HG02798 (cell line): ENCODE measurements around the gene UPB1.
"Not testable (repeated sequence)": the region's sequence is repeated elsewhere in the genome, so short reads cannot be mapped to it uniquely, and the experiment has no call there.

Experiments
- ATAC-seq: cut with Tn5 transposase; IDR thresholded peaks from one replicate; pipeline ENCODE4 v1.9.1; 2021; ENCODE audit warnings: mild to moderate bottlenecking; ENCODE audit not compliant: unreplicated experiment, poor library complexity

Gene UPB1

GRCh38 chr22:24474649-24475255 lies 20.4 kb upstream of the UPB1 start:
- no peak for ATAC-seq

GRCh38 chr22:24481641-24482040 lies 13.5 kb upstream of the UPB1 start:
- ATAC-seq, result no peak

- ATAC-seq, result no peak
Measured at GRCh38 chr22:24482575-24482974, 12.6 kb upstream of the UPB1 start.

- ATAC-seq, result no peak
Measured at GRCh38 chr22:24482998-24483397, 12.1 kb upstream of the UPB1 start.

GRCh38 chr22:24483976-24484545 lies 11.1 kb upstream of the UPB1 start:
- ATAC-seq, result no peak

- ATAC-seq, result no peak
Measured at GRCh38 chr22:24485170-24485569, 10.0 kb upstream of the UPB1 start.

- no peak for ATAC-seq
Measured at GRCh38 chr22:24485608-24486007, 9.5 kb upstream of the UPB1 start.

- no peak for ATAC-seq
Measured at GRCh38 chr22:24486501-24486921, 8.6 kb upstream of the UPB1 start.

GRCh38 chr22:24489011-24489410 lies 6.1 kb upstream of the UPB1 start:
- no peak for ATAC-seq

- ATAC-seq, result not testable (repeated sequence)
Measured at GRCh38 chr22:24489434-24489833, 5.7 kb upstream of the UPB1 start.

- ATAC-seq, result no peak
Measured at GRCh38 chr22:24492391-24492790, 2.7 kb upstream of the UPB1 start.

GRCh38 chr22:24494167-24494527 lies 985 bp upstream of the UPB1 start:
- no peak for ATAC-seq

- ATAC-seq, result no peak
Measured at GRCh38 chr22:24495365-24495675, 188 bp downstream of the UPB1 start.

GRCh38 chr22:24496234-24496633 lies 1.1 kb downstream of the UPB1 start:
- no peak for ATAC-seq

- no peak for ATAC-seq
Measured at GRCh38 chr22:24496661-24497060, 1.5 kb downstream of the UPB1 start.

GRCh38 chr22:24497841-24498258 lies 2.7 kb downstream of the UPB1 start:
- no peak for ATAC-seq

GRCh38 chr22:24498824-24499223 lies 3.7 kb downstream of the UPB1 start:
- ATAC-seq, result no peak

- ATAC-seq, result no peak
Measured at GRCh38 chr22:24499706-24500276, 4.7 kb downstream of the UPB1 start.

GRCh38 chr22:24500277-24500820 lies 5.2 kb downstream of the UPB1 start:
- ATAC-seq, result no peak

- no peak for ATAC-seq
Measured at GRCh38 chr22:24501301-24502005, 6.3 kb downstream of the UPB1 start.

GRCh38 chr22:24502034-24502433 lies 6.9 kb downstream of the UPB1 start:
- no peak for ATAC-seq
